ENCODE data around the gene PEAK1. TPM values are rescaled to one million over a fixed set of nuclear protein-coding genes. Genes with fewer than 3 reads are reported as not detected.

The PEAK1 gene
- total RNA-seq, 2 experiments from 2014 or later = 9.2 to 11.0 TPM

- intact Hi-C loops (cut with DNase I, micrococcal nuclease) = loop anchor here in 1 of 2 experiments (5.0 to 10.0 kb wide), 6 partner anchors 349 to 1797 kb away; partner anchors contain the start of genes IDH3A, PSTPIP1, RCN2 and SNUPN
- POLR2A ChIA-PET = interaction anchor here (1.0 to 2.0 kb wide), 8 partner anchors 9 to 516 kb away, joined by 3 to 10 read pairs (median 6); partner anchors contain the start of gene SCAPER
- CTCF ChIA-PET = interaction anchor here (0.7 kb wide), 1 partner anchor 122 kb away, joined by 3 read pairs; no protein-coding TSS in a partner anchor
- Mint-ChIP-seq H3K4me3 (peak overlapping the region; percentile 99), H3K9me3 (no peaks in the 10 kb centered on the region), H3K36me3 (ENCODE audit: low read depth) (peaks cover 24% of the 10 kb centered on the region), H3K4me1 (ENCODE audit: low read depth) (peaks cover 67% of the 10 kb centered on the region), H3K27me3 (no peaks in the 10 kb centered on the region), H3K27ac (peak overlapping the region; percentile 96)
- Histone ChIP-seq H3K4me1 (ENCODE audit: insufficient read depth, low read length) (peaks cover 14% of the 10 kb centered on the region), H3K9me3 (ENCODE audit: control insufficient read depth in 1 of 2, insufficient read depth in 1 of 2, low read length in 2 of 2) (no peaks in the 10 kb centered on the region), H3K36me3 (ENCODE audit: insufficient read depth, low read length) (no peaks in the 10 kb centered on the region), H3K27ac (ENCODE audit: low read depth in 1 of 2, low read length in 2 of 2) (peak overlapping the region in 1 of 2 donors; percentile 87), H3K4me3 (ENCODE audit: low read length) (peak overlapping the region; percentile 70), H3K27me3 (ENCODE audit: control insufficient read depth in 1 of 2, insufficient read depth in 2 of 2, low read length in 2 of 2) (no peaks in the 10 kb centered on the region)
- DNase-seq (peak in 2 of 14 experiments; percentile 38 to 40), ATAC-seq (ENCODE audit: poor library complexity) (no peak)
- TF ChIP-seq CTCF (IDR thresholded peaks at IDR 0.05) = no peak
Observed at GRCh38 chr15:77421370-77421700, 1.4 kb upstream of the PEAK1 start.

GRCh38 chr15:77420610-77421369, 886 bp upstream of the PEAK1 start, which contains the start of gene HMG20A:
Gene HMG20A (plus strand): TSS chr15:77420888. CDS start chr15:77458408, 37,520 bp downstream.
- H3K27ac Mint-ChIP-seq = peak within 1 kb of the TSS; percentile 96
- H3K4me3 Mint-ChIP-seq = peak within 1 kb of the TSS; percentile 99
- ChIA-PET POLR2A (interaction anchor here (1.0 to 2.0 kb wide), 8 partner anchors 10 to 515 kb away, joined by 3 to 10 read pairs (median 6); partner anchors contain the start of gene SCAPER), CTCF (no interaction called here)
- peak in 12 of 14 experiments; percentile 19 to 59 (median 34) for DNase-seq
- no peaks in the 10 kb centered on the region for H3K9me3 Mint-ChIP-seq
- Histone ChIP-seq H3K9me3 (ENCODE audit: control insufficient read depth in 1 of 2, insufficient read depth in 1 of 2, low read length in 2 of 2) (no peaks in the 10 kb centered on the region), H3K27me3 (ENCODE audit: control insufficient read depth in 1 of 2, insufficient read depth in 2 of 2, low read length in 2 of 2) (no peaks in the 10 kb centered on the region), H3K4me1 (ENCODE audit: insufficient read depth, low read length) (peaks cover 14% of the 10 kb centered on the region), H3K36me3 (ENCODE audit: insufficient read depth, low read length) (no peaks in the 10 kb centered on the region), H3K27ac (ENCODE audit: low read depth in 1 of 2, low read length in 2 of 2) (peak within 1 kb of the TSS; percentile 86 to 87), H3K4me3 (ENCODE audit: low read length) (peak within 1 kb of the TSS; percentile 70)
- no peak for TF ChIP-seq CTCF (IDR thresholded peaks at IDR 0.05)
- no peaks in the 10 kb centered on the region for H3K27me3 Mint-ChIP-seq
- intact Hi-C loops (cut with DNase I, micrococcal nuclease) = loop anchor here (1.0 to 10.0 kb wide), 7 partner anchors 11 to 1796 kb away; partner anchors contain the start of genes IDH3A (in 1 of the 2), PSTPIP1 (in 1 of the 2), RCN2 (in 1 of the 2) and SNUPN (in 1 of the 2)
- H3K36me3 Mint-ChIP-seq (ENCODE audit: low read depth) = peaks cover 24% of the 10 kb centered on the region
- H3K4me1 Mint-ChIP-seq (ENCODE audit: low read depth) = peaks cover 62% of the 10 kb centered on the region
- ATAC-seq (ENCODE audit: poor library complexity) = peak; percentile 54

- Histone ChIP-seq H3K4me1 (ENCODE audit: insufficient read depth, low read length) (peaks cover 14% of the 10 kb centered on the region), H3K27ac (ENCODE audit: low read depth in 1 of 2, low read length in 2 of 2) (no peak overlapping the region), H3K9me3 (ENCODE audit: control insufficient read depth in 1 of 2, insufficient read depth in 1 of 2, low read length in 2 of 2) (no peaks in the 10 kb centered on the region), H3K4me3 (ENCODE audit: low read length) (peak overlapping the region; percentile 60), H3K27me3 (ENCODE audit: control insufficient read depth in 1 of 2, insufficient read depth in 2 of 2, low read length in 2 of 2) (no peaks in the 10 kb centered on the region), H3K36me3 (ENCODE audit: insufficient read depth, low read length) (no peaks in the 10 kb centered on the region)
- ChIA-PET POLR2A (interaction anchor here (0.7 to 1.9 kb wide), 3 partner anchors 9 to 232 kb away, joined by 3 to 13 read pairs (median 4); no protein-coding TSS in a partner anchor), CTCF (interaction anchor here (0.9 to 1.2 kb wide), 2 partner anchors 27 to 446 kb away, joined by 3 read pairs; no protein-coding TSS in a partner anchor)
- peaks cover 20% of the 10 kb centered on the region for H3K36me3 Mint-ChIP-seq (ENCODE audit: low read depth)
- H3K9me3 Mint-ChIP-seq = no peaks in the 10 kb centered on the region
- DNase-seq (peak in 9 of 14 experiments; percentile 2 to 67 (median 12)), ATAC-seq (ENCODE audit: poor library complexity) (no peak)
- intact Hi-C loops (cut with DNase I, micrococcal nuclease) = no loop called here
- peaks cover 46% of the 10 kb centered on the region for H3K4me1 Mint-ChIP-seq (ENCODE audit: low read depth)
- H3K4me3 Mint-ChIP-seq = peak overlapping the region; percentile 96
- H3K27ac Mint-ChIP-seq = peak overlapping the region; percentile 65
- H3K27me3 Mint-ChIP-seq = no peaks in the 10 kb centered on the region
- TF ChIP-seq CTCF (IDR thresholded peaks at IDR 0.05) = no peak
Observed at GRCh38 chr15:77418966-77419835, 703 bp downstream of the PEAK1 start.

Measured in CD4-positive, alpha-beta T cell (primary cell).